PC-9 (cell line): ENCODE results near the gene OR4E1.

Source experiments
- CTCF ChIP-seq: fragments of 200-600 bp; sonication (generic); conservative IDR thresholded peaks from 2 replicates; pipeline ENCODE4 v1.6.1; 2017; ENCODE audit warnings: mixed run types, antibody characterized with exemption, mild to moderate bottlenecking, moderate library complexity
- EZH2 ChIP-seq: fragments of 200-600 bp; sonication (generic); IDR thresholded peaks from 2 replicates; pipeline ENCODE4 v1.8.0; 2017; ENCODE audit warnings: antibody characterized with exemption, low read depth

- TF ChIP-seq CTCF (no peak), EZH2 (no peak)
Observed at GRCh38 chr14:21634840-21635239, 38.8 kb downstream of the OR4E1 start, which contains the start of gene OR10G2.
